Breast epithelium (tissue), 4 donors: ENCODE data around the gene GNG8. TPM values are rescaled to one million over a fixed set of nuclear protein-coding genes. Genes with fewer than 3 reads are reported as not detected.

Source experiments
- DNase-seq, 2 donors: peaks; one replicate each; pipeline ENCODE4 v3.0.0-alpha.2; 2019; ENCODE audit warnings: low spot score in 2 of 2
- H3K27ac ChIP-seq, 2 donors: fragments of 200-600 bp; sonication (generic) in 1 of 2; one replicate each; pipeline ENCODE4 v1.5.1; 2016 to 2019; ENCODE audit warnings: mild to moderate bottlenecking in 1 of 2
- H3K27me3 ChIP-seq, 2 donors: fragments of 200-600 bp; sonication (generic) in 1 of 2; one replicate each; pipeline versions ENCODE4 v1.5.1 to v1.6.0; 2017 to 2019; ENCODE audit warnings: control low read depth in 1 of 2, mild to moderate bottlenecking in 1 of 2
- H3K36me3 ChIP-seq: fragments of 200-600 bp; one replicate; pipeline ENCODE4 v1.5.1; 2019
- H3K4me1 ChIP-seq, 2 donors: fragments of 200-600 bp; sonication (generic); one replicate each; pipeline ENCODE4 v1.5.1; 2016 to 2019; ENCODE audit warnings: control low read depth in 1 of 2
- H3K4me3 ChIP-seq, 3 donors: fragments of 200-600 bp; sonication (generic); 1 replicate in 2 of 3; 2 replicates in 1 of 3; pipeline ENCODE4 v1.5.1; 2016 to 2019; ENCODE audit warnings: mild to moderate bottlenecking in 3 of 3, moderate library complexity in 2 of 3
- H3K9me3 ChIP-seq, 2 donors: fragments of 200-600 bp; sonication (generic) in 1 of 2; one replicate each; pipeline ENCODE4 v1.5.1; 2016 to 2019; ENCODE audit warnings: control low read depth in 1 of 2
- POLR2A ChIP-seq: fragments of 450-650 bp; IDR thresholded peaks from one replicate; pipeline ENCODE4 v1.6.1; 2016; ENCODE audit warnings: antibody characterized with exemption, mild to moderate bottlenecking, moderate library complexity
- POLR2AphosphoS5 ChIP-seq, 3 donors: sonication (generic); formaldehyde crosslinking; IDR thresholded peaks; one replicate each; pipeline ENCODE4 v1.6.1; 2017; ENCODE audit warnings: antibody characterized with exemption in 3 of 3
- intact Hi-C: fragments of 100-400 bp; cut with DNase I; formaldehyde crosslinking; loops from one replicate; pipeline ENCODE4 v1.15.1; 2023; ENCODE audit warnings: low total_unique reads
- total RNA-seq, 3 donors: library from RNA; depleted of rRNA; stranded (reverse); fragments of >200 nt; gene quantifications; one replicate each; pipeline ENCODE4 v1.1.0, GENCODE V29; 2016
- TF ChIP-seq, protein P1 (sequence below), 3 donors: fragments of 450-650 bp; IDR thresholded peaks; one replicate each; pipeline ENCODE4 v1.5.1; 2016 to 2017; ENCODE audit warnings: antibody characterized with exemption in 3 of 3, mild to moderate bottlenecking in 3 of 3, moderate library complexity in 3 of 3

Gene GNG8
- total RNA-seq, 3 donors from 2014 or later, result not detected

- H3K9me3 ChIP-seq, result no peaks in the 10 kb centered on the region
- peak overlapping the region in 1 of 2 donors; percentile 89 for H3K27ac ChIP-seq
- intact Hi-C loops, result no loop called here
- H3K27me3 ChIP-seq, result no peaks in the 10 kb centered on the region
- H3K4me3 ChIP-seq, result no peak overlapping the region
- H3K4me1 ChIP-seq, result peaks cover under 1 to 4% of the 10 kb centered on the region in 2 donors
- no peak for DNase-seq
- H3K36me3 ChIP-seq, result no peaks in the 10 kb centered on the region
- TF ChIP-seq POLR2A, result no peak
- TF ChIP-seq, protein P1, sequence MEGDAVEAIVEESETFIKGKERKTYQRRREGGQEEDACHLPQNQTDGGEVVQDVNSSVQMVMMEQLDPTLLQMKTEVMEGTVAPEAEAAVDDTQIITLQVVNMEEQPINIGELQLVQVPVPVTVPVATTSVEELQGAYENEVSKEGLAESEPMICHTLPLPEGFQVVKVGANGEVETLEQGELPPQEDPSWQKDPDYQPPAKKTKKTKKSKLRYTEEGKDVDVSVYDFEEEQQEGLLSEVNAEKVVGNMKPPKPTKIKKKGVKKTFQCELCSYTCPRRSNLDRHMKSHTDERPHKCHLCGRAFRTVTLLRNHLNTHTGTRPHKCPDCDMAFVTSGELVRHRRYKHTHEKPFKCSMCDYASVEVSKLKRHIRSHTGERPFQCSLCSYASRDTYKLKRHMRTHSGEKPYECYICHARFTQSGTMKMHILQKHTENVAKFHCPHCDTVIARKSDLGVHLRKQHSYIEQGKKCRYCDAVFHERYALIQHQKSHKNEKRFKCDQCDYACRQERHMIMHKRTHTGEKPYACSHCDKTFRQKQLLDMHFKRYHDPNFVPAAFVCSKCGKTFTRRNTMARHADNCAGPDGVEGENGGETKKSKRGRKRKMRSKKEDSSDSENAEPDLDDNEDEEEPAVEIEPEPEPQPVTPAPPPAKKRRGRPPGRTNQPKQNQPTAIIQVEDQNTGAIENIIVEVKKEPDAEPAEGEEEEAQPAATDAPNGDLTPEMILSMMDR (IDR thresholded peaks at IDR 0.05), result no peak
- TF ChIP-seq POLR2AphosphoS5 (IDR thresholded peaks at IDR 0.05), result no peak
These were observed 9.6 kb downstream of the GNG8 start for GRCh38 chr19:46626446-46626845.

DNA sequence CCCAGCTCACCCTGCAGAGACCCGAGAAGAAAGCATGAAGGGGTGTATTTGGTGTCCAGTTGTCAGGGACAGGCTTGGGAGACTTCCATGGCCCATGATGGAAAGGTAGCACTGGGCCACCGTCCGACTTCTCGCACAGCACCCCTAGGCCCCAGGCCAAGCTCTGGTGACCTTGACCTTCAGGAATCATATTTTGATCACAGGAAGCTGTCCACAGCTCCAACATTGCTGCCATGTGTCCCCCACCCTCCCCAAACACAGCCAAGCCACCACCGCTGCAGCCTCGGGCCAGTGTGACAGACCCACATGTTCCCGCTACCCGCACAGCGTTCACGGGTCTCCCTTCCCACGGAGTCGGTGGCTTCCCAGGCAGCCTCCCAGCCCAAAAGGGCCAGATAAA, 10.3 kb downstream of the GNG8 start:
- TF ChIP-seq POLR2AphosphoS5 (IDR thresholded peaks at IDR 0.05), result no peak
- peak overlapping the region; percentile 59 to 89 for H3K27ac ChIP-seq
- no peaks in the 10 kb centered on the region for H3K27me3 ChIP-seq
- no peak for DNase-seq
- H3K4me1 ChIP-seq, result peaks cover 0 to 10% of the 10 kb centered on the region in 2 donors
- intact Hi-C loops, result no loop called here
- no peaks in the 10 kb centered on the region for H3K9me3 ChIP-seq
- H3K4me3 ChIP-seq, result no peak overlapping the region
- no peaks in the 10 kb centered on the region for H3K36me3 ChIP-seq

- intact Hi-C loops, result no loop called here
- TF ChIP-seq, protein P1 (IDR thresholded peaks at IDR 0.05), result no peak
- TF ChIP-seq POLR2A, result no peak
- peak in 1 of 3 donors; percentile 32 for TF ChIP-seq POLR2AphosphoS5 (IDR thresholded peaks at IDR 0.05)
- peak within 1 kb of the TSS in 2 of 3 donors; percentile 25 to 49 for H3K4me3 ChIP-seq
These were observed 10.9 kb downstream of the GNG8 start, which contains the start of gene PTGIR for GRCh38 chr19:46624958-46625661. TSS of gene PTGIR (minus strand) at chr19:46625089. CDS start at chr19:46624225, 864 bp downstream.

DNA sequence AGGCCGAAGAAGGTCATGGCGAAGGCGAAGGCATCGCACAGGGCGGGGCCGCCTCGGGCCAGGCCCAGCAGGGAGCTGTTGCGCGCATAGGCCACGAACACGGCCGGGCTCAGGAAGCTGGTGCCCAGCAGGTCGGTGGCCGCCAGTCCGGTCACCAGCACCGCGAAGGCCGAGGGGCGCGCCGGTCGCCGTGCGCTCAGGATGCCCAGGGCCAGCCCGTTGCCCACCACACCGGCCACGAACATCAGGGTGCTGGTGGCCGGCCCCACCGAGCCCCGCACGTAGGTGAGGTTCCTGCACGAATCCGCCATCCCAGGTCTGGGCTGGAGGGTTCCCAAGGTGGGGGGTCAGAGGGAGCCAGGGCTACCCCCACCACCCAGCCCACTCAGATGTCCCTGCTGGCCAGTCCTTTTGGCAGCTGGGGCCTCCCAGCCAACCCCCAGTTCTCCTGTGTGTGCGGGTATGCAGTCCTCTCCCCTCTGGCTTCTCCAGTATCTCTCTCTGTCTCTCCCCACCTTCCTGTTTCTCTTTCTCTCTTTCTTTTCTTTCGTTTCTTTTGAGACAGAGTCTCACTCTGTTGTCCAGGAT, 12.0 kb downstream of the GNG8 start:
- TF ChIP-seq POLR2AphosphoS5 (IDR thresholded peaks at IDR 0.05), result no peak
- TF ChIP-seq, protein P1 (IDR thresholded peaks at IDR 0.05), result no peak
- TF ChIP-seq POLR2A, result no peak
- peaks cover 5 to 7% of the 10 kb centered on the region in 2 donors for H3K4me1 ChIP-seq
- intact Hi-C loops, result no loop called here
- H3K9me3 ChIP-seq, result no peaks in the 10 kb centered on the region
- no peak for DNase-seq
- H3K4me3 ChIP-seq, result peak overlapping the region in 2 of 3 donors; percentile 25 to 49
- H3K27ac ChIP-seq, result peak overlapping the region in 1 of 2 donors; percentile 89
- H3K36me3 ChIP-seq, result no peaks in the 10 kb centered on the region
- H3K27me3 ChIP-seq, result no peaks in the 10 kb centered on the region

More at GRCh38 chr19:46624958-46625661, 10.9 kb downstream of the GNG8 start, which contains the start of gene PTGIR:
- H3K27me3 ChIP-seq, result no peaks in the 10 kb centered on the region
- no peaks in the 10 kb centered on the region for H3K36me3 ChIP-seq
- H3K9me3 ChIP-seq, result no peaks in the 10 kb centered on the region
- peaks cover under 1 to 7% of the 10 kb centered on the region in 2 donors for H3K4me1 ChIP-seq
- DNase-seq, result no peak
- H3K27ac ChIP-seq, result peak within 1 kb of the TSS; percentile 59 to 89

GRCh38 chr19:46622118-46622446, 13.9 kb downstream of the GNG8 start:
- Histone ChIP-seq H3K36me3 (no peaks in the 10 kb centered on the region), H3K4me3 (peak overlapping the region in 1 of 3 donors; percentile 41), H3K27me3 (no peaks in the 10 kb centered on the region), H3K9me3 (no peaks in the 10 kb centered on the region), H3K4me1 (peaks cover 7 to 8% of the 10 kb centered on the region in 2 donors), H3K27ac (peak overlapping the region in 1 of 2 donors; percentile 68)
- TF ChIP-seq, protein P1 (IDR thresholded peaks at IDR 0.05), result no peak
- TF ChIP-seq POLR2AphosphoS5 (IDR thresholded peaks at IDR 0.05) (no peak), POLR2A (no peak)
- DNase-seq, result no peak
- intact Hi-C loops, result no loop called here
